RPMI7951 (cell line): ENCODE data around the gene TLR5. TPM values are rescaled to one million over a fixed set of nuclear protein-coding genes. Genes with fewer than 3 reads are reported as not detected.

Experiments used
- DNase-seq: peaks from one replicate; pipeline ENCODE4 v3.0.0-alpha.2; 2012; ENCODE audit warnings: low read depth
- total RNA-seq: library from RNA; depleted of rRNA; stranded (reverse); fragments of >200 nt; shearing (Covaris generic); gene quantifications from 2 replicates; pipeline ENCODE4 v1.2.3, GENCODE V29; 2014

The TLR5 gene
- total RNA-seq, 1 experiment from 2014 or later: not detected

DNA sequence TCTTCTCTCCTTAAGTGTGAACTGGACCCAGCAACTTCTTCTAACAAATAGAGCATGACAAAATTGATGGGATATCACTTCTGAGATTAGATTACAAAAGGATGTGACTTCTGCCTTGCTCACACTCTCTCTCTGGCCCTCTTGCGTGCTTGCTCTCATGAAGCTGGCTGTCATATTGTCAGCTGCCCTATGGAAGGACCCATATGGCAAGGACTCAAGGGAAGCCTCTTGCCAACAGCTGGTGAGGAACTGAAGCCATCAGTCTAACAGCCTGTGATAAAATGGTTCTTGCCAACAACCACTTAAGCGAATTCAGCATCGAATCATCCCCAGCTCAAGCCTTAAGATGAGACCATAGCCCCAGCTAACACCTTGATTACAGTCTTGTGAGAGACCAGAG, 4.8 kb upstream of the TLR5 start:
- no peak for DNase-seq

DNA sequence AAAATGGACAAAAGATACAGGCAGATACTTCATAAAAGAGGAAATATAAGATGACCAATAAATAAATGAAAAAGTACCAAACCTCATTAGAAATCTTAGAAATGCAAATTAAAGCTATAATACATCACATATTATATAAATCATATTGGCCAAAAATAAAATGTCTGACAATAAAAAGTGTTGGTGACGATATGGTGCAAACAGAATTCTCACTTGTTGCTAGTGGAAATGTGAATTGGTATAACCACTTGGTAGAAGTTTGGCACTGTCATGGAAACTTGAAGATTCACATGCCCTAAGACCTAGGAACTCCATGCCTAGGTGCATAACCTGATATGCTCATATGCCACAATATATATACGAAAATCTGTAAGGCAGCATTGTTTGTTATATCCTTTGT, 4.4 kb upstream of the TLR5 start:
- DNase-seq: no peak

DNA sequence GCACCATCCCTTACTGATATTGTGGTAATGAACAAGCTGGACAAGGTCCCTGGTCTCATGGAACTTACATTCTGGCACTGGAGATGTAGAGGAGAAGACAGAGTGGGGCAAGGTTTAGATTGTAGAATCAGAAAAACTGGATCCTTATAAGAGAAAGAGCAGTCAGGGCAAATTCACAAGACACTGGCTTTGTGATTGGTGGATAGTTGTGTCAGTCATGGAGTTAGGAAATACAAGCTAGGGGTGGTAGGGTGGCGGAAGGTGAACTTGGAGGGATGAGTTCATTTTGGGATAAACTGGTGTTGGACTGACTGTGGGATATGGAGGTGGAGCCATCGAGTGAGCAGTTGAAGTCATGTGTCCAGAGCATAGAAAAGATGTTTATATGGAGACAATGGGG, 3.7 kb upstream of the TLR5 start:
- DNase-seq: no peak

DNA sequence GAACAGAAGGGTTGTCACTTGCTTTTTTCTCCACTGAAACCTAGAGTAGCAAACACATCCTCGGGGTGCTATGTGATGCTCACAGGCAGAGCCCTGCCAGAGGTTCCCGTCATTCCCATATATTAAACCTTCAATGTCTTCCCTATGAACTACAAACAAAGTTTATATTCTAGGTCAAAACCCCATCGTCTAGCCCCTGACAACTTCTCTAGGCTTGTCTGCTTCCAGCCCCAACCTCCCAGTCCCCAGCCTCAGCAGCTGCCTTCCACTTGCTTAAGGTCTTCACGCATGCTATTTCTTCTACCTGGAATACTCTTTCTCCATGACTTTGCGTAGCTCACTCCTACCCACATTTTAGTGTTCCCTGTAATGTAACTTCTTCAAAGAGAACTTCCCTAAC, 1.9 kb upstream of the TLR5 start:
- DNase-seq: no peak

DNA sequence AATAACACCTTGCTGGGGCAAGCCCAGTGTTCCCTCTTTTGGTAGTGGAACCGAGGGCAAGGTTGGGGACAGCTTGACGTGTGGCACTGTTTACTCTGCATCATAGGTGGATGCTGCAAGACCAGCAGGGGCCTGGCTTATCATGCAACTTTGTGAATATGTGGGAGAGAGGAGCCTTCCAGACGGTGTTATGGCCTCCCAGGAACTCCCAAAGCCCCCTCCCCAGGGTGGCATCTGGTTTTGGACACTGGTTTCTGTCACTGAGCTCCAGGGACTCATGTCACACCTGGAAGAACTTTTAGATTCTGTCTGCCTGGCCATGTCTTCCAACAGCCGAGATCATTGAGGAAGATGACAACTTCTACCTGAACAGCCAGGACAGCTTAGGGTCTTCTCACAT, 1.4 kb upstream of the TLR5 start:
- no peak for DNase-seq

DNA sequence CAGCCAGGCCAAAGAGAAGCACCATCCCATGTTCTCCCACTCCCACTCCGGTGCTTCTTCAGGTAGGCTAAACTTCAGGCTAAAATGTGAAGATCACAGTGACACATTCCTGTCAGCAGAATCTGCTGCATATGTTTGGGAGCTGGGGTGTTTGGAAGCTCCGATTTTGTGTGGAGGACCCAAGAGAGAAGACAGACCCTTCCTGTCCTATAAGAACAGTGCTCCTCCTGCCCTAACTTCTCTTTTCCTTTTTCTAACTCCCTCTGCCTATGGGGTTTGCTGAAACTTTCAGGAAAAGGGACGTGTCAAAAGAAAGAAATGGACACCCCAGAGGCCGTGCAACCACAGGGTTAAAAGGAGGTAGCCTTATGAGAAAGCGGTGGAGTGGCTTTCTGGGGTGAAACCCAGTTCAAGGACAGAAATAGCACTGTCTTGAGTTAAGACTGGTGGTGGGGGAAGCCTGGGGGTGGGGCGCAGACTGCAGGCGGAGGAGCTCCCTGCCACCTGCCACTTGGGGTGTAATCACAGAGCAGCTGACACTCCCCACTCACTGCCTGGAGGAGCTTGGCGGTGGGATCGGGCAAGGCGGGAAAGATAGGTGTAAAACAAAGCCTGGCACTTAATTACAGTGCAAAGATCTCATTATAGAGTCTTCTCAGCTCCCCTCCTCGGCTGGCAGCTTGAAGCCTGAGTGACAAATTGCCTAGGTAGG, 645 bp upstream of the TLR5 start:
- DNase-seq: no peak

DNA sequence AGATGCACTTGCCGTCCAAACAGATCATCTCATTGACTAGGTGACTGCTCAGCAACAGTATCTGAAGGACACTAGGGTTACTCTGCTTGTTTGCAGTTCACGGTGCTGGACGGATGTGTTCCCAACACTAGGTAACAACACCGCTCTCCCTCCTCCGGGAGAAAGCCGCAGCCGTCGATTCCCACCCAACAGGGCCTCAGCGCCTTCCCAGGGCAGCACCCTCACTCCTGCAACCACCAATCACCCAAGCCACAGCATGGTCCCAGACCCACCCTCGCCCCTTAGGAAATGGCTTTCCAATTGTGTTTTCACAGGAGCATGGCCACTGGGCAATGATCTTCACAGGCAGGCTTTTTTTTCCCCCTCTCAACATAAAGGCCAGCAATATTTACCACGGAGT, 779 bp downstream of the TLR5 start:
- no peak for DNase-seq

DNA sequence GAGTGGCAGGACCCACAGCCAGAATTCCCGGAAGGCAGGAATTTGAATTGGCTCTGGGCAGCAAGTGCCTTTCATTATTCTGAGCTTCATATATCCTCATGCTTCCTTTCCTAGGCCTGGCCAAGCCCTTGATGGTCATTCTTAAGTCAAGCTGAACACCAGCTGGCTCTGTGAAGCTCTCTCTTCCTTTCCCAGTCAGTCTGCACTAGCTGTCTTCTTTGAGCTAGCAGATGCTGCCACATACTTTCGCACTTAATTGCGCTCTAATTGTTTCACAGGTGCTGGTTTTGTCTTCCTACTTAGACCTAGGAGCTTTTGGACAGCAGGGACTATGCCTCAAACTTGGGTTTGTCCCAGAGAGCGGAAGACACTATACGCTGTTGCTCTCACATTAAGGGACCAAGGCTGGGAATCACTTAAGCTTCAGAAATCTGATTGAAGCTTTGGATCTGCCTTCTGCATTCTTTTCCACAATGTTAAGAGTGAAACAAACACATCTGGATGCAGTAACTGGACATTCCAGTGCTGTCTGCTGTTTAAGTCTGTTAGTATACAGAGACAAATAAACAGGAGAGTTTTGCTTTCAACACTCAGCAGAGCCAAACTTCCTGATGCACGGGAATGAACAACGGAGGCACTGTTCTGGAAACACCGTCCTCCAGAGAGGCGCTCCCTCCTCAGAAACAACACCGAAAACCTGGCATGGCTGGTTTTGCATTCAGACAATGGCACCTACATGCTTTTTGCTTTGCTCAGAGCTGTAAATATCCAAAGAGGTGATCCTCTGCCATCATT, 2.2 kb downstream of the TLR5 start:
- no peak for DNase-seq

DNA sequence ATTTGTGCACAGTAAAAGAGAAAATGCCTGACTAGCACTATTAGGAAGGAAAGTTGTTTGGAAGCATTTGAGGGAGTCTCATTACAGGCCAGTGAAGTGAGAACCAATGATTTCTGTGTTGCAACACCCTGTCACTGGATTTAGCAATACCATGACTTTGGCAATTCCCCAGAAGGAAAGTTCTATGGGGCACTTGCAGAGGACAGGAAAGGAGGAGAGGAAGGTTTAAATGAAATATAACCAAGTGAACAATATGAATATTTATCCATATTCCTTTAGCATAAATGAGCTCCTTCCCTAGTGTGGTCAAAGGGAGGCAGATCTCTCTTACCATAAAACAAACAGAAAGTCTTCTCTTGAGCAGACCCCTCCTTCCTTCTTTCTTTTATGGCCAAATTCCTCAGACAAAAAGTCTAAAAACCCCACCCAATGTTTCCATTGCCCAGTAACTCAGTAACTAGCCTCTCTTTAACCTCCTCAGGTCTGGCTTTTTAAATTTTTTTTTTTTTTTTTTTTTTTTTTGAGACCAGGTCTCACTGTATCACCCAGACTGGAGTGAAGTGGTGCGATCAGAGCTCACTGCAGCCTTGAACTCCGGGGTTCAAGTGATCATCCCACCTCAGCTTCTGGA, 5.5 kb downstream of the TLR5 start:
- DNase-seq: peak; percentile 40

DNA sequence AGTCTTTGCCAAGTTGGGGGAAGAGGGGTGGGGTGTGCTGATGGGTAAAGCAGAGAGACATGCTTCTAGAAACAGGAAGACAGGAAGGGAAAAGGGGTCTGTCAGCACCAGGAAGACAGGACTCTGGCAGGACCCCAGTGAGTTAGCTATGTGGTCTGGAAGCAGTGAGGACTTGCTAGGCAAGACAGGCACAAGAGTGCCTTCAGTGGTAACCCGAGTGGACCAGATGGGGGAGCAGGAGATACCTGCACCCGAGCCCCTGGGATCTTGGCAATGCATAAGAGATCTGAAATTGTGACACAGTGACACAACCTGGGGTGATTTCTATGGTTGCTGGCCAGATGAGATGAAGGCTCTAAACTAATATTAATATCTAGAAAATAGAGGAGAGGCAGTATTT, 7.0 kb downstream of the TLR5 start:
- DNase-seq: no peak

DNA sequence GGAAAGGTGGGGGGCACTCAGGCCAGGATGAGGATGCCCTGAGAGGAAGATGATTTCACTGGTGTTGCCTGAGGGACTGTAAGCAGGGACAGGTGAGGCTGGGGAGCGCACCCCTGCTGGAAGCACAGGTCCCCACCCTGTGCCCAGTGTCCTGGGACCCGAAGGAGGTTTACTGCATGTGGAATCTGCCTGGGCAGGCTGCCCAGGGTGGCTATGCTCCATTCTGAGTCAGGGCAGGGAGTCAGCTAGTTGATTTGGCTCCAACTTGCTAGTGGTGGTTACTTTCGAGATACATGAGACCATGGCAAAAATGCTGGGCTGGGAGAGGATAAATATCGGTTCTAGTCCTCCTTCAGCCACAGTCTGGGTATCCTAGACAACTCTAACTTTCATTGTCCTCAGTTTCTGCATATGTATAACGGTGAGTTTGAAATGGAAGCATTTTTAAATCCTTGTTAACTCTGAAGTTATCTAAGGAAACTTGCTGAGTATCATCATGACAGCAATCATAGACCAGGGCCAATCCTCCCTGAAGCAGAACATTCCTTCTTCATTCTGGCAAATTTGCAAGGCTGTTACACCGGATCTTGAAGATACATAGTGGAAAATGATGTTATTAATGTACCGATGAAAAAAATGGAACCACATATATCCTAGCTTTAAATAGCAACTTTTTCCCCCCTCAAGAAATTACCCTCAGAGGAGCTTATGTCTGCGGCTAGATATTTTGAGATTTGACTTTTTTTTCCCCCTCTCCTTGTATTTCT, 7.7 kb downstream of the TLR5 start:
- peak; percentile 77 for DNase-seq

DNA sequence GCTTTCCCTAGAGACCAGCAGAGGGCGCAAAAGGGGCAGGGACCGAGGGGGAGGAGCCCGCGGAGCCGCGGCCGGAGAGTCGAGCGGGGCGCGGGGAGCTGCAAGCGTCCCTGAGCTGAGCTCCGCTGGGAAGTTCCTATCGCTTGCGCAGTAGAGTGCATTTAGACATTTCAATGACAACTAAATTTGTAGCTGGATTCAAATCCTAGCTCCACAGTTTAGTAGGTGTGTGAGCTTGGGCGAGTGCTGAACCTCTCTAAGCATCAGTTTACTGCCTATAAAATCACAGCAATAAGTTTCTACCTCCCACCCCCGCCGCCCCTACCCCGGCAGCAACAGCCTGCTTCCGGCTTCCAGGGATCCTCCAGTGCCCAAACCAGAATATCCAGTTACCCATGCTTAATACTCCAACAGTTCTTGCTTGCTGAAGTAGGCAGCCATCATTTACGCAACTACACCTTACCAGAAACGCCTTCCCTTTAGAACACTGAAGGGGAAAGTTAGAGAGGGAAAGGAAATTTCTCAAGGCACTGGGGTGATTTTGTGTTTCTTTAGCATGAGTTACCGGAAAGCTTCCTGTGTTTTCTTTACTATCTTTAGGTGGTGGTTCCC, 9.1 kb downstream of the TLR5 start:
- DNase-seq: peak; percentile 70

DNA sequence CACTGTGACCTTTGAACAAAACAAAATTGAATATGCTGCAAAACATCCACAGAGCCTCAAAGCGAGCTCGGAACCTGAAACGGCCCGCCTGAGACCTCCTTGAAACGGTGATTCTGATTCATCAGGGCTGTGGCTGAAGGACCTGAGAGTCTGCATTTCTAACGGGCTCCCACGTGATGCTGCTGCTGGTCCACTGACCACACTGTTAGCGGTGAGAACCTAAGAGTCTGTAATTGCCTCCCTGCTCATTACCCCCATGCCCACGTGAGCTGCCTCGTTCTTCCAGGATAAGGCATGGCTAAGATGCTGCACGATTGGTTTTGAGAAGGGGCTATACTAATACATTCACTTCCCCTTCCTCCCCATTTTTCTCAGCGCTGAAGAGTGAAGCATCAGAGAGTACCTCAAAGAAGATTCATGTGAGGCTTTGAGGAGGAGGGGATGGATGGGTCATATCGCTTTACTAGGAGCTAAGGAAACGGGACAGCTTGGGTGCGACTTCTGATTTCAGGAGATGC, 9.7 kb downstream of the TLR5 start:
- DNase-seq: no peak

DNA sequence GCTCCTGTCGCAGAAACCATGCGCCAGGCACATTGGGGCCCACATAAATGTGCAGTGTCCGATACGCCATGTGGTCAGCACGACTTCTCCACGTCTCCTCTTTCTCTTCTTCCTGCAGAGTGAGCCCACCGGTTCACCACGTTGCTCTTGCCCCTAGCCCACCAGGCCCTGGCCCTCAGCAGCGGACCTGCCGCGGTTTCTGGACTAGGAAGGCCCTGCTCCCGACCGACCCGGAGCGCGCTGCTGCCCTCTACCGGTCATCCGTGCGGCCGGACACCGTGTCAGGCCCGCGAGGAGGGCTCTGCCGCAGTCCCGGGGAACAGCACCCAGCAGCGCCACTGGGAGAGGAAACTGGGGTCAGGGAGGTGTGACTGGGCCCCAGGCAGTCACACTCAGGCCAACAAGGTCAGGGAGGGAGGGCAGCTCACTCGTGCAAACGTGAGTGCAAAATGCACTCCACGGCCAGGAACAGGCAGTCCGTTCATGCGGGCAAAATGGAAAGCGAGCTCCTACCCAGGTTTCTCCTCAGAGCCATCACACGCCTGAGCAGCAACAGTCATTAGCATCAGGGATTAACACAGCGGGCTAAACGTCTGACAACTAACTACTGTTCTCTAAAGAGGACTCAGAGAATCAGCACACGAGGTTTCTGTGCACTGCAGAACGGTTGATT, 13.7 kb downstream of the TLR5 start:
- DNase-seq: peak; percentile 32

DNA sequence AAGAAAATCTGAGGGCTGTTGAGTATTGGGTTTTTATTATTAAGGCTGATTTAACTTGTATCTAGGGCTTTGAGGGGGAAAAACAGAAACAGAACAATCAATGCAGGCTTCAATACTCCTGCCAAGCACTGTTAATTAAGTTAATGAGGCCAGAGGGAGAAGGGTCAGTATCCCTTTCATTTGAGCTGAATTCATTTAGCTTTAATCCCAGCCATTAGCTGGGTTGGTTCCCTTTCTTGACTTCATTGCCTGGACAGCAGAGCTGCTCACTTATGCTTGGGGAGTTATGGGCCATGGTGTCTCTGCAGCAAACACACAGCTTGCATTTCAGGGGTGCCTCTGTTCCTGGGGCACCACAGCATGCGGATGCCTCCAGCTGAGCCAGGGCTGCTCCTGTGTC, 16.3 kb downstream of the TLR5 start:
- no peak for DNase-seq

DNA sequence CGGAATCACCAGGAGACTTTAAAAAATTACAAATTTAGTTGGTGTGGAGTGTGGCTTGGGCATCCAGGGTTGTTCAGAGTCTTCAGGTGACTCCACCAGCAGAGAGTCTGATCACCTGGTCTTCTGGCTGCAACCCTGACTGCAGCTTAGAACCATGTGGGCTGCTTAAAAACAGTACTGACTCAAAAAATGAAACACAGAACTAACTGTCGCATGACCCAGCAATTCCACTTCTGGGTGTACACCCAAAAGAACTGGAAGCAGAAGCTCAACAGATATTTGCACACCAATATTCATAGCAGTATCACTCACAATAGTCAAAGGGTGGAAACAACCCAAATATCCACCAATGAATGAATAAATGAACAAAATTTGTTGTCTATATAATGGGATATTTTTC, 17.3 kb downstream of the TLR5 start:
- DNase-seq: no peak

DNA sequence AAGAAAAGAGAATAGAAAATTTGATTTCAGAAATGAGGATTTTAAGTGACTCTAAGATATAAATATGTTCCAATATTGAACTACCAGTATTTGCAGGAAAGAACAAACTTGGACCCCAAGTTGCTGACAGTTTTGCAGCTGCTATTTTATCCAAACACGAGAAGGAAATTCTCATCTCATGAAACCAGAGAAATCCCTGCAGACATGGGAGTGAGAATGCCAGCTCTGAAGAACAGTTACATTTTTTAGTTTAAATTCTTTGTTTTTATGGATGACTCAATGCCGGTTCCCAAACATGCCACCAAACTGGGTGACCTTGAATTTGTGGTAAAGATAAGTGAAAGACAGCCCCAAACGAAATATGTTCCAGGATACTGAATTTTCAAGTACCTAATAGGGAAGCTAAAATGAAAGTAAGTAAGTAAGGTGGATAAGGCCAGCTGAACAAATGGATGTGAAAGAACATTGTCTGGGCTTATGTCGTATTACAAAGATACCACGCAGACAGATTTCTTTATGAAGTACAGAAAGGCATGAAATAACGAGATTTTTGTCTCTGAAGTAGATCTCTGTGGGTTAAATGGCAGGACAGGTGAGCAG, 19.9 kb downstream of the TLR5 start:
- DNase-seq: no peak

DNA sequence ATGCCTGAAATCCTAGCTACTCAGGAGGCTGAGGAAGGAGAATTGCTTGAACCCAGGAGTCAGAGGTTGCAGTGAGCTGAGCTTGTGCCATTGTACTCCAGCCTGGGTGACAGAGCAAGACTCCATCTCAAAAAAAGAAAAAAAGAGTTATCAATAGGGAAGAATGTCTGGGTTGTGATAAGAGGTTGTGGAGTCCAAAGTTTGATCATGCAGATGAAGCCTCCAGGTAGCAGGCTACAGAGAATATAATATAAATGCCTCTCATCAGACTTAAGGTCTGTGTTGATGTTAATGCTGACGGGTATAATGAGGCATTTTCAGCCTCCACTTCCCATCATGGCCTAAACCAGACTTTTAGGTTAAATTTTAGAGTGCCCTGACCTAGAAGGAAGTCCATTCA, 24.6 kb downstream of the TLR5 start:
- DNase-seq: no peak

DNA sequence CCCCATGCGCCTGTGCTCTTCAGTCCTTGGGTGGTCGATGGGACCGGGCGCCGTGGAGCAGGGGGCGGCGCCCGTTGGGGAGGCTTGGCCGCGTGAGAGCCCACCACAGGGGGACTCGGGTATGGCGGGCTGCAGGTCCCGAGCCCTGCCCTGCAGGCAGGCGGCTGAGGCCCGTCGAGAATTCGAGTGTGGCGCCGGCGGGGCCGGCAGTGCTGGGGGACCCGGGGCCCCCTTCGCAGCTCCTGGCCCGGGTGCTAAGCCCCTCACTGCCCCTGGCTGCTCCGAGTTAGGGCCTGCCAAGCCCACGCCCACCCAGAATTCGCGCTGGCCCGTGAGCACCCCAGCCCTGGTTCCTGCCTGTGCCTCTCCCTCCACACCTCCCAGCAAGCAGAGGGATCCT, 26.1 kb downstream of the TLR5 start:
- no peak for DNase-seq

DNA sequence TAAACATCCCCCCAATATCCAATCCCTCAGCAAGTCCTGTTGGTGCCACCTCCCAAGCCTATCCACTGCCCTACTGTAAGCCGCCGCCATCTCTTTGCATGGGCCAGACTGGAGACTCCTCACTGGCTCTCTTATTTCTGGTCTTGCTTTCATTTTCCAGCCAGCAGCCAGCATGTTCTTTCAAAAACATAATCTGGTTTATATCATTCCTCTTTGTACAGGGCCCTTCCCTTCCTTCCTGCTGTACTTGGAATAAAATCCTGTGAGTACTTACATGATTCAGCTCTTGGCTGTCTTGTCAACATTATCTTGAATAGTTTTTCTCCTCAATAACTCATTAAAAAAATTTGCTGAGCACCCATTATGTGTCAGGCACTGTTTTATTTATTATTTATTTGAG, 28.2 kb downstream of the TLR5 start:
- DNase-seq: no peak

DNA sequence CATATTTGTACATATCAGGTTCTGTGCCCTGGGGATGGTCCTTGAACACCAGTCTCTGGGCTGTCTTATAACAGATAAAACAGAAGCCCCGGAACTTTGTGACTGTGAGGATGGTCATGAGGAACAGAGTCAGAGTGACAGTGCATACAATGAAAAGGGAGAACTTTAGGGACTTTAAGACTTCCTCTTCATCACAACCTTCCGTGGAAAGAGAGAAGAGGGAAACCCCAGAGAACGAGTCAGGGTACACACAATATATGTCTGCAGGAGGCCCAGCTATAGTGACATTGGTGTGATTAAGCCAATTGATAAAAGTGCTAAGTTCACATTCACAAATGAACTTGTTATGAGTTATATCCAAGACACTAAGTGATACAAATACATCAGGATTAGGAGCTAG, 32.1 kb downstream of the TLR5 start:
- no peak for DNase-seq
